ENCODE measurements around the gene TPRX1.

GRCh38 chr19:47755762-47756626, 48.4 kb downstream of the TPRX1 start:
- TF ChIP-seq POLR2A (IDR thresholded peaks at IDR 0.05; ENCODE audit: low read depth, low read length) (no peak), POLR2AphosphoS5 (IDR thresholded peaks at IDR 0.05; ENCODE audit: low read depth, low read length) (no peak), TAF1 (IDR thresholded peaks at IDR 0.05; ENCODE audit: low read depth, low read length) (no peak), PAX5 (IDR thresholded peaks at IDR 0.05; ENCODE audit: insufficient read depth, low read length, severe bottlenecking) (no peak)
